ENCODE data around the gene GON4L. TPM values are rescaled to one million over a fixed set of nuclear protein-coding genes. Genes with fewer than 3 reads are reported as not detected.
A peak's percentile ranks its signal among the peaks of the same experiment; 100 is the strongest.

The GON4L gene
- total RNA-seq, 2 donors from 2014 or later: 88.4 to 93.9 TPM

GRCh38 chr1:155884982-155885381, 28.0 kb upstream of the GON4L start:
- Mint-ChIP-seq H3K36me3 (ENCODE audit: low read depth) (no peaks in the 10 kb centered on the region), H3K27me3 (no peaks in the 10 kb centered on the region), H3K4me3 (no peak overlapping the region), H3K4me1 (no peaks in the 10 kb centered on the region), H3K27ac (no peak overlapping the region)
- ATAC-seq: no peak
- no peaks in the 10 kb centered on the region for H3K9me3 ChIP-seq (ENCODE audit: control insufficient read depth, low read length, poor library complexity, severe bottlenecking)
- DNase-seq: no peak

- Mint-ChIP-seq H3K27ac (no peak overlapping the region), H3K4me1 (no peaks in the 10 kb centered on the region), H3K27me3 (no peaks in the 10 kb centered on the region), H3K36me3 (ENCODE audit: low read depth) (no peaks in the 10 kb centered on the region), H3K4me3 (peak overlapping the region; percentile 63)
- DNase-seq (no peak), ATAC-seq (no peak)
- no peaks in the 10 kb centered on the region for H3K9me3 ChIP-seq (ENCODE audit: control insufficient read depth, low read length, poor library complexity, severe bottlenecking)
Measured at GRCh38 chr1:155884031-155884960, 27.3 kb upstream of the GON4L start.

GRCh38 chr1:155882766-155883165, 25.8 kb upstream of the GON4L start:
- no peak overlapping the region for H3K4me3 Mint-ChIP-seq
- no peaks in the 10 kb centered on the region for H3K9me3 ChIP-seq (ENCODE audit: control insufficient read depth, low read length, poor library complexity, severe bottlenecking)
- no peaks in the 10 kb centered on the region for H3K4me1 Mint-ChIP-seq
- no peak for DNase-seq
- H3K27ac Mint-ChIP-seq: peak overlapping the region; percentile 24
- ATAC-seq: no peak
- no peaks in the 10 kb centered on the region for H3K27me3 Mint-ChIP-seq
- H3K36me3 Mint-ChIP-seq (ENCODE audit: low read depth): no peaks in the 10 kb centered on the region

GRCh38 chr1:155882235-155882634, 25.2 kb upstream of the GON4L start:
- DNase-seq (no peak), ATAC-seq (no peak)
- H3K9me3 ChIP-seq (ENCODE audit: control insufficient read depth, low read length, poor library complexity, severe bottlenecking): no peaks in the 10 kb centered on the region
- H3K27me3 Mint-ChIP-seq: no peaks in the 10 kb centered on the region
- H3K4me3 Mint-ChIP-seq: no peak overlapping the region
- no peaks in the 10 kb centered on the region for H3K36me3 Mint-ChIP-seq (ENCODE audit: low read depth)
- H3K4me1 Mint-ChIP-seq: no peaks in the 10 kb centered on the region
- peak overlapping the region; percentile 24 for H3K27ac Mint-ChIP-seq

GRCh38 chr1:155880950-155881349, 23.9 kb upstream of the GON4L start:
- H3K9me3 ChIP-seq (ENCODE audit: control insufficient read depth, low read length, poor library complexity, severe bottlenecking): no peaks in the 10 kb centered on the region
- Mint-ChIP-seq H3K27ac (no peak overlapping the region), H3K36me3 (ENCODE audit: low read depth) (no peaks in the 10 kb centered on the region), H3K4me3 (no peak overlapping the region), H3K4me1 (peaks cover 3% of the 10 kb centered on the region), H3K27me3 (no peaks in the 10 kb centered on the region)
- no peak for ATAC-seq
- DNase-seq: no peak

- Mint-ChIP-seq H3K4me1 (peaks cover 3% of the 10 kb centered on the region), H3K36me3 (ENCODE audit: low read depth) (no peaks in the 10 kb centered on the region), H3K27me3 (no peaks in the 10 kb centered on the region), H3K27ac (peak overlapping the region; percentile 32), H3K4me3 (no peak overlapping the region)
- DNase-seq (no peak), ATAC-seq (no peak)
- H3K9me3 ChIP-seq (ENCODE audit: control insufficient read depth, low read length, poor library complexity, severe bottlenecking): no peaks in the 10 kb centered on the region
Measured at GRCh38 chr1:155880251-155880650, 23.2 kb upstream of the GON4L start.

GRCh38 chr1:155877945-155878344, 20.9 kb upstream of the GON4L start:
- ATAC-seq (no peak), DNase-seq (no peak)
- Mint-ChIP-seq H3K4me1 (peaks cover 3% of the 10 kb centered on the region), H3K27me3 (no peaks in the 10 kb centered on the region), H3K4me3 (no peak overlapping the region), H3K27ac (no peak overlapping the region), H3K36me3 (ENCODE audit: low read depth) (no peaks in the 10 kb centered on the region)
- H3K9me3 ChIP-seq (ENCODE audit: control insufficient read depth, low read length, poor library complexity, severe bottlenecking): no peaks in the 10 kb centered on the region

GRCh38 chr1:155873860-155874259, 16.8 kb upstream of the GON4L start:
- H3K27ac Mint-ChIP-seq: no peak overlapping the region

GRCh38 chr1:155872527-155872926, 15.5 kb upstream of the GON4L start:
- no peaks in the 10 kb centered on the region for H3K9me3 ChIP-seq (ENCODE audit: control insufficient read depth, low read length, poor library complexity, severe bottlenecking)
- ATAC-seq: no peak
- peak overlapping the region; percentile 82 for H3K27ac Mint-ChIP-seq
- peaks cover 9% of the 10 kb centered on the region for H3K36me3 Mint-ChIP-seq (ENCODE audit: low read depth)
- DNase-seq: no peak
- H3K4me3 Mint-ChIP-seq: no peak overlapping the region
- peaks cover 15% of the 10 kb centered on the region for H3K4me1 Mint-ChIP-seq
- H3K27me3 Mint-ChIP-seq: no peaks in the 10 kb centered on the region

More at GRCh38 chr1:155873860-155874259, 16.8 kb upstream of the GON4L start:
- Mint-ChIP-seq H3K4me3 (no peak overlapping the region), H3K4me1 (peaks cover 10% of the 10 kb centered on the region), H3K27me3 (no peaks in the 10 kb centered on the region), H3K36me3 (ENCODE audit: low read depth) (peaks cover 6% of the 10 kb centered on the region)
- ATAC-seq: no peak
- H3K9me3 ChIP-seq (ENCODE audit: control insufficient read depth, low read length, poor library complexity, severe bottlenecking): no peaks in the 10 kb centered on the region
- no peak for DNase-seq

GRCh38 chr1:155871390-155871789, 14.4 kb upstream of the GON4L start:
- ATAC-seq (no peak), DNase-seq (no peak)
- Mint-ChIP-seq H3K27ac (no peak overlapping the region), H3K27me3 (no peaks in the 10 kb centered on the region), H3K4me3 (no peak overlapping the region), H3K36me3 (ENCODE audit: low read depth) (peaks cover 9% of the 10 kb centered on the region), H3K4me1 (peaks cover 18% of the 10 kb centered on the region)
- H3K9me3 ChIP-seq (ENCODE audit: control insufficient read depth, low read length, poor library complexity, severe bottlenecking): no peaks in the 10 kb centered on the region

GRCh38 chr1:155867766-155868165, 10.8 kb upstream of the GON4L start:
- Mint-ChIP-seq H3K4me3 (no peak overlapping the region), H3K4me1 (peaks cover 17% of the 10 kb centered on the region), H3K27me3 (no peaks in the 10 kb centered on the region), H3K27ac (no peak overlapping the region), H3K36me3 (ENCODE audit: low read depth) (peaks cover 9% of the 10 kb centered on the region)
- DNase-seq: no peak
- no peak for ATAC-seq
- no peaks in the 10 kb centered on the region for H3K9me3 ChIP-seq (ENCODE audit: control insufficient read depth, low read length, poor library complexity, severe bottlenecking)

- no peaks in the 10 kb centered on the region for H3K9me3 ChIP-seq (ENCODE audit: control insufficient read depth, low read length, poor library complexity, severe bottlenecking)
- no peak for DNase-seq
- H3K27me3 Mint-ChIP-seq: no peaks in the 10 kb centered on the region
- H3K4me3 Mint-ChIP-seq: no peak overlapping the region
- H3K36me3 Mint-ChIP-seq (ENCODE audit: low read depth): peaks cover 4% of the 10 kb centered on the region
- peaks cover 24% of the 10 kb centered on the region for H3K4me1 Mint-ChIP-seq
- no peak overlapping the region for H3K27ac Mint-ChIP-seq
- no peak for ATAC-seq
Measured at GRCh38 chr1:155864393-155864792, 7.4 kb upstream of the GON4L start.

GRCh38 chr1:155861896-155862295, 4.9 kb upstream of the GON4L start:
- ATAC-seq (no peak), DNase-seq (no peak)
- no peaks in the 10 kb centered on the region for H3K27me3 Mint-ChIP-seq
- H3K4me1 Mint-ChIP-seq: peaks cover 24% of the 10 kb centered on the region
- H3K36me3 Mint-ChIP-seq (ENCODE audit: low read depth): no peaks in the 10 kb centered on the region
- no peaks in the 10 kb centered on the region for H3K9me3 ChIP-seq (ENCODE audit: control insufficient read depth, low read length, poor library complexity, severe bottlenecking)
- no peak overlapping the region for H3K4me3 Mint-ChIP-seq
- peak overlapping the region; percentile 94 for H3K27ac Mint-ChIP-seq

- peak overlapping the region; percentile 94 for H3K27ac Mint-ChIP-seq
- no peak for ATAC-seq
- peak overlapping the region; percentile 90 for H3K4me3 Mint-ChIP-seq
- H3K27me3 Mint-ChIP-seq: no peaks in the 10 kb centered on the region
- DNase-seq: no peak
- H3K4me1 Mint-ChIP-seq: peaks cover 26% of the 10 kb centered on the region
- no peaks in the 10 kb centered on the region for H3K36me3 Mint-ChIP-seq (ENCODE audit: low read depth)
- no peaks in the 10 kb centered on the region for H3K9me3 ChIP-seq (ENCODE audit: control insufficient read depth, low read length, poor library complexity, severe bottlenecking)
Measured at GRCh38 chr1:155860970-155861510, 4.0 kb upstream of the GON4L start.
